Hippocampal formation (tissue), 2 donors: Measurements from ENCODE around the gene PRKCE.

Experiments
- DNase-seq, 2 donors: peaks; one replicate each; lab custom pipeline; 2025; lab: John Stamatoyannopoulos, UW

PRKCE gene

GRCh38 chr2:45728458-45728942, 77.0 kb downstream of the PRKCE start:
- no peak for DNase-seq

GRCh38 chr2:45729753-45730512, 78.5 kb downstream of the PRKCE start:
- DNase-seq: no peak

GRCh38 chr2:45731141-45731540, 79.7 kb downstream of the PRKCE start:
- no peak for DNase-seq

GRCh38 chr2:45732436-45732835, 81.0 kb downstream of the PRKCE start:
- no peak for DNase-seq

- DNase-seq: no peak
Observed at GRCh38 chr2:45732946-45733345, 81.5 kb downstream of the PRKCE start.

GRCh38 chr2:45734336-45734735, 82.9 kb downstream of the PRKCE start:
- no peak for DNase-seq

- DNase-seq: no peak
Observed at GRCh38 chr2:45734952-45735351, 83.5 kb downstream of the PRKCE start.

- DNase-seq: peak in 1 of 2 donors; percentile 14
Observed at GRCh38 chr2:45736757-45737704, 85.6 kb downstream of the PRKCE start.

- DNase-seq: no peak
Observed at GRCh38 chr2:45739796-45740485, 88.5 kb downstream of the PRKCE start.

- DNase-seq: no peak
Observed at GRCh38 chr2:45741161-45741850, 89.8 kb downstream of the PRKCE start.

- DNase-seq: no peak
Observed at GRCh38 chr2:45743531-45744396, 92.3 kb downstream of the PRKCE start.

GRCh38 chr2:45745231-45745630, 93.8 kb downstream of the PRKCE start:
- DNase-seq: no peak

- no peak for DNase-seq
Observed at GRCh38 chr2:45746888-45747287, 95.4 kb downstream of the PRKCE start.

GRCh38 chr2:45747363-45747762, 95.9 kb downstream of the PRKCE start:
- no peak for DNase-seq

GRCh38 chr2:45748239-45748638, 96.8 kb downstream of the PRKCE start:
- DNase-seq: no peak

- no peak for DNase-seq
Observed at GRCh38 chr2:45750001-45750400, 98.5 kb downstream of the PRKCE start.

- no peak for DNase-seq
Observed at GRCh38 chr2:45750484-45750883, 99.0 kb downstream of the PRKCE start.

- DNase-seq: no peak
Observed at GRCh38 chr2:45753381-45753780, 101.9 kb downstream of the PRKCE start.

- DNase-seq: no peak
Observed at GRCh38 chr2:45754131-45755010, 102.9 kb downstream of the PRKCE start.
